Right lobe of liver (tissue), 6 donors: ENCODE measurements around the gene TSPAN18. TPM values are rescaled to one million over a fixed set of nuclear protein-coding genes. Genes with fewer than 3 reads are reported as not detected.

ENCODE experiments used
- ATAC-seq, 4 donors: fragments of 200-7000 bp; cut with Tn5 transposase; one replicate each; pipeline ENCODE4 v1.9.1; 2020; ENCODE audit warnings: mild to moderate bottlenecking in 4 of 4, moderate library complexity in 4 of 4
- DNase-seq, 3 donors: peaks; one replicate each; pipeline ENCODE4 v3.0.0-alpha.2; 2020
- H3K27ac ChIP-seq, 3 donors: fragments of 200-600 bp; one replicate each; pipeline ENCODE4 v1.8.0; 2022
- H3K27me3 ChIP-seq, 2 donors: fragments of 200-600 bp; one replicate each; pipeline ENCODE4 v1.8.0; 2022
- H3K36me3 ChIP-seq, 4 donors: fragments of 200-600 bp; sonication (generic) in 1 of 4; one replicate each; pipeline versions ENCODE4 v1.5.1 to v1.8.0; 2017 to 2022; ENCODE audit warnings: control low read depth in 1 of 4
- H3K4me1 ChIP-seq, 4 donors: fragments of 200-600 bp; sonication (generic) in 1 of 4; one replicate each; pipeline versions ENCODE4 v1.5.1 to v1.8.0; 2017 to 2022; ENCODE audit warnings: control low read depth in 1 of 4
- H3K4me3 ChIP-seq, 3 donors: fragments of 200-600 bp; one replicate each; pipeline ENCODE4 v1.8.0; 2022
- H3K9me3 ChIP-seq, 4 donors: fragments of 200-600 bp; sonication (generic) in 1 of 4; one replicate each; pipeline versions ENCODE4 v1.5.1 to v1.8.0; 2017 to 2022; ENCODE audit warnings: control low read depth in 1 of 4
- CTCF ChIP-seq, 4 donors: fragments of 200-600 bp in 3 of 4; fragments of 450-650 bp in 1 of 4; IDR thresholded peaks; one replicate each; pipeline versions ENCODE4 v1.5.1 to v1.8.0; 2016 to 2022; ENCODE audit warnings: antibody characterized with exemption in 4 of 4, mild to moderate bottlenecking in 2 of 4
- POLR2A ChIP-seq: fragments of 450-650 bp; IDR thresholded peaks from one replicate; pipeline ENCODE4 v1.6.1; 2017; ENCODE audit warnings: antibody characterized with exemption, mild to moderate bottlenecking
- WGBS: methylation state at CpG from one replicate; pipeline ENCODE4 v1.1.6; 2018; ENCODE audit warnings: low coverage, low lambda C conversion rate; ENCODE audit not compliant: insufficient coverage; ENCODE audit errors: missing lambda C conversion rate; 5-methylcytosine and 5-hydroxymethylcytosine counted together
- intact Hi-C, 2 donors: fragments of 100-400 bp; cut with DNase I; formaldehyde crosslinking; loops; one replicate each; pipeline versions ENCODE4 v1.11.2 to v1.14.1; 2022
- total RNA-seq, 6 experiments: library from RNA; depleted of rRNA in 2 of 6; stranded (reverse); fragments of >200 nt in 2 of 6; fragmentation: NEBNext Ultra II Directional in 3 of 6; extraction: Animal tissue kit (Norgen Biotek cat#: 25700) in 3 of 6; gene quantifications; one replicate each; pipeline versions ENCODE4 v1.1.0 to v1.2.4, GENCODE V29; 2016 to 2023
- donor health status: DM: no; HTN: yes; CAD: no.
- donor health status: DM: no; HTN: no; CAD: no.
- donor health status: DM: no; HTN: no; CAD: no.
- donor health status: DM: no; HTN: yes; CAD: no.
- donor health status: DM: no; HTN: yes; CAD: no.

The TSPAN18 gene
- total RNA-seq, 6 experiments from 2014 or later = 3.4 to 10.6 (median 5.3) TPM

DNA sequence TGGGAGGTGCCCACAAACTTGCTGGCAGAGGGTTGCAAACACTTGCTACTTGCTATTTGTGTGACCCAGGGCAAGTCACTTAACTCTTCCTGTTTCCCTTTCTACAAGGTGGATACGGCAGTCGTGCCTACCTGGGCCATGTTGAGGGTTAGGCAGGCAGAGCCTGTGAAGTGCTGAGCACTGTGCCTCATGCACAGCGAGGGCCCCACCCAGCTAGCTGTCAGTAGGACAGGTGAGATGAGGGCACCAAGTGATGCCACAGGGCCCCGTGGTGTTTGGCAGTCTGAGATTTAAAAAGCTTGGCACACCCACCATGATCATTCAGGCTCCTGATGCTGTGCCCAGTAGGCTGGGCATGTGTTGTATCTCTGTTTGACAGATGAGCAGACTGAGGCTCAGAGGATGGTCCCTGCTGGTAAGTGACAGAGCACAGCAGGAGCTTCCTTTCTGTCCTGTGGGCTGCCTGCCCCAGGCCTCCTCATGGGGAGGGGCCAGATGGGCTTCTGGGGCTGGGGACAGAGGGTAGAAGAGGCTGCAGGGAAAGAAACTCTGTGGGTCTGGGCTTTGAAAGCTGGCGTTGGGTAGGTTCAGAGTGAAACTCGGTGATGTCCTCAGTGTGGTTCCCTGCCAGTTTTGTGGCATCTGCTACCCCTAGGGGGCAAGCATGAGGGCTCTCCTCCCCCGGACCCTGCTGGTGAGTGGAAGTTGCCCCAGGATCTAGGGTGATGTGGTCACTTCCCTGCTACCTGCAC is 59.3 kb downstream of the TSPAN18 start:
- no peaks in the 10 kb centered on the region for H3K27me3 ChIP-seq
- TF ChIP-seq POLR2A (no peak), CTCF (IDR thresholded peaks at IDR 0.05) (no peak)
- intact Hi-C loops = no loop called here
- H3K36me3 ChIP-seq = no peaks in the 10 kb centered on the region
- no peaks in the 10 kb centered on the region for H3K4me1 ChIP-seq
- no peak overlapping the region for H3K27ac ChIP-seq
- H3K9me3 ChIP-seq = no peaks in the 10 kb centered on the region
- ATAC-seq (no peak), DNase-seq (no peak)
- WGBS = no CpG with 5 or more reads among the region's 7 CpGs
- H3K4me3 ChIP-seq = no peak overlapping the region

- no peaks in the 10 kb centered on the region for H3K36me3 ChIP-seq
- H3K4me3 ChIP-seq = no peak overlapping the region
- 78% methylated on average over 2 of the region's 3 CpGs for WGBS
- intact Hi-C loops = no loop called here
- ATAC-seq (no peak), DNase-seq (no peak)
- H3K4me1 ChIP-seq = no peaks in the 10 kb centered on the region
- no peaks in the 10 kb centered on the region for H3K9me3 ChIP-seq
- no peaks in the 10 kb centered on the region for H3K27me3 ChIP-seq
- H3K27ac ChIP-seq = no peak overlapping the region
- no peak for TF ChIP-seq CTCF (IDR thresholded peaks at IDR 0.05)
- TF ChIP-seq POLR2A = no peak
Observed at GRCh38 chr11:44787070-44787469, 60.3 kb downstream of the TSPAN18 start.

DNA sequence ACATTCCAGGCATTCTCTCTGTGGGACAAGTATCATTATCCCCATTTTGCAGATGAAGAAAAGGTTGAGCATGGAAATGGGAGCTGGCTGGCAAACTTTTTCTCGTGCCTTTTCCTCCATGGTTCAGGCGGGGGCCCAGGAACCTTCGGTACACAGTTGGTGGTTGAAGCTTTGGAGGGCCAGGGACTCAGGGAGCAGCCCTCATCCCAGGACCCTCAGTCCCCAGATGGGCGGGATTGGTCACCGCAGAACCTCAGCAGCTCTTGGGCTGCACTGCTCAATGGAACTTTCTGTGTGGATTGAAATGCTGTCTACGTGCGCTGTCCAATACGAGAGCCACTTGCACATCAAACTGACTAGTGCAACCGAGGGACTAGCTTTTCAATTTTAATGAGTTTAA is 61.2 kb downstream of the TSPAN18 start:
- intact Hi-C loops = no loop called here
- Histone ChIP-seq H3K9me3 (no peaks in the 10 kb centered on the region), H3K4me3 (no peak overlapping the region), H3K27ac (no peak overlapping the region), H3K36me3 (no peaks in the 10 kb centered on the region), H3K4me1 (no peaks in the 10 kb centered on the region), H3K27me3 (no peaks in the 10 kb centered on the region)
- ATAC-seq (no peak), DNase-seq (no peak)
- TF ChIP-seq CTCF (IDR thresholded peaks at IDR 0.05) = no peak
- 78% methylated on average over 6 of the region's 9 CpGs for WGBS

DNA sequence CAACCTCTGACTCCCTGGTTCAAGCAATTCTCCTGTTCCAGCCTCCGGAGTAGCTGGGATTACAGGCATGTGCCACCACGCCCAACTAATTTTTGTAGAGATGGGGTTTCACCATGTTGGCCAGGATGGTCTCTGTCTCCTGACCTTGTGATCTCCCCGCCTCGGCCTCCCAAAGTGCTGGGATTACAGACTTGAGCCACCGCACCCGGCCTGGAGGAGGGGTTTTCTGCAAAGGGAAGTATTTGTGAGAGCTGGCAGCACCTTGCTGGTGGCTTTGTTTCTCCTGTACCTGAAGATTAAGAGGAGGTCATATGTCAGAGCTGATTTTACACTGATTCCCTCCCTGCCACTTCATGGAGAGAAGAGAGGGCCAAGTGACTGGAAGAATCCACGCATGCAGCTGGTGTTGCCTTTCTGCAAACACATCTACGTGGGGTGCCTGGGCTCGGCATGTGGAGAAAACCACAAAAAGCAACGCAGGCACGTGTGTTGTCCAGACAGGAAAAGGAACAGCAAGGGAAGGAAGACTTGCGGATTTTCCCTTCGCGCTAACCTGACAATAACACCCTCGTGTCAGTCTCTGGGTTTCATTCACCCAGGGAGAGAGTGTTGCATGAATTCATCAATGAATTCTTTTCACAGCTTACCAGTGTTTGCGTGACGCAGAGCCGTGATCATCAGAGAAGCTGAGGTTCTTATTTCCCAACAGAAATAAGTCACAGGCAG is 61.9 kb downstream of the TSPAN18 start:
- intact Hi-C loops = no loop called here
- TF ChIP-seq CTCF (IDR thresholded peaks at IDR 0.05) (no peak), POLR2A (no peak)
- Histone ChIP-seq H3K36me3 (no peaks in the 10 kb centered on the region), H3K4me3 (no peak overlapping the region), H3K4me1 (no peaks in the 10 kb centered on the region), H3K9me3 (no peaks in the 10 kb centered on the region), H3K27ac (no peak overlapping the region), H3K27me3 (no peaks in the 10 kb centered on the region)
- no peak for DNase-seq
- WGBS = 53% methylated on average over 17 of the region's 18 CpGs
- ATAC-seq = peak in 1 of 4 donors; percentile 22
